NT2/D1 (cell line): Measurements from ENCODE around the gene SPSB2.
"Not testable (repeated sequence)": the region's sequence is repeated elsewhere in the genome, so short reads cannot be mapped to it uniquely, and the experiment has no call there.

Source experiments
- DNase-seq: peaks from one replicate; pipeline ENCODE4 v3.0.0-alpha.2; 2011; ENCODE audit warnings: low read depth, low spot score
- H3K27me3 ChIP-seq: 2 replicates; pipeline ENCODE4 v1.6.0; 2011; ENCODE audit warnings: mild to moderate bottlenecking; ENCODE audit not compliant: insufficient read length, insufficient read depth
- H3K36me3 ChIP-seq: 2 replicates; pipeline ENCODE4 v1.6.1; 2011; ENCODE audit warnings: mild to moderate bottlenecking, low read length, mixed read lengths; ENCODE audit not compliant: insufficient read depth, insufficient read length
- H3K4me1 ChIP-seq: 2 replicates; pipeline ENCODE4 v1.5.1; 2011; ENCODE audit not compliant: insufficient read depth, insufficient read length
- H3K4me3 ChIP-seq: 2 replicates; pipeline ENCODE4 v1.5.1; 2011; ENCODE audit warnings: low read depth; ENCODE audit not compliant: insufficient read length
- H3K9ac ChIP-seq: 2 replicates; pipeline ENCODE4 v1.6.0; 2011; ENCODE audit warnings: low read depth; ENCODE audit not compliant: insufficient read length
- H3K9me3 ChIP-seq: 2 replicates; pipeline ENCODE4 v1.5.1; 2011; ENCODE audit warnings: mild to moderate bottlenecking, low read length; ENCODE audit not compliant: insufficient read depth
- SUZ12 ChIP-seq: IDR thresholded peaks from 2 replicates; pipeline ENCODE4 v1.6.1; 2011; ENCODE audit not compliant: insufficient read length, insufficient read depth; ENCODE audit errors: extremely low read depth
- YY1 ChIP-seq: IDR thresholded peaks from 2 replicates; pipeline ENCODE4 v1.6.1; 2011; ENCODE audit not compliant: insufficient read length, insufficient read depth
- ZNF274 ChIP-seq: IDR thresholded peaks from 2 replicates; pipeline ENCODE4 v1.6.1; 2011; ENCODE audit warnings: mild to moderate bottlenecking, low read depth, low read length

The SPSB2 gene

DNA sequence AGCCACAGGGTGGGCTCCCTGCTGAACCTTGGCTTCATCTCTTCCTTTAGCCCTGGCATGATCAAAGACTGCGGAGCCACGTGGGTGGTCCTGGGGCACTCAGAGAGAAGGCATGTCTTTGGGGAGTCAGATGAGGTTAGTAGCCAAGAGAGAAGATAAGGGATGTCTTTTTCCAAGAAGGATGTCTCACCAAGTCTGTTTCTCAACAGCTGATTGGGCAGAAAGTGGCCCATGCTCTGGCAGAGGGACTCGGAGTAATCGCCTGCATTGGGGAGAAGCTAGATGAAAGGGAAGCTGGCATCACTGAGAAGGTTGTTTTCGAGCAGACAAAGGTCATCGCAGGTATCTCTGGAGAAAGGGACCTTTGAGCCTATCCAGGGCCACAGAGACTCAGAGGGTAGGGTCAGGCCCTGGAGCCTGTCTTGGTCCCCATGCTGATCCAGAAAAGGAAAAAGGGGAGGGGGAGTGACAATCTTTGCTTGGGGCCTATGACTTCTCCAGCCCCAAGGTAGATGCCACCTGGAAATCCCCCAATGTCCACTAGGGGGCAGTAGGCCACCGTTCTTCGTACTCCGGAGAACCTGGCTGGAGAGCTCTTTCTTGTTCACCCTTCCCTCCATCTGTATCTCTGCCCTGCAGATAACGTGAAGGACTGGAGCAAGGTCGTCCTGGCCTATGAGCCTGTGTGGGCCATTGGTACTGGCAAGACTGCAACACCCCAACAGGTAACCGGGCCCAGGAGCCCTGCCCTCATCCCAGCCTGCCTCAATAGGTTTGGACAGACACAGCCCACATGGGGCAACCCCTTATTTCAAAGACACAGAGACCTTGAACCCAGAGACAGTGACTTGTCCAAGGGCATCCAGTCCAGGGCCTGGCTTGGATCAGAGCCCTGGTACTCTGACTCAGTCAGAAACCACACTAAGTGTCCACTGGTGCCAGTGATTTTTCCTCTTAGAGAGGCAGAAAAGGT, 3.8 kb downstream of the SPSB2 start:
- DNase-seq = peak; percentile 99
- peak overlapping the region; percentile 97 for H3K9ac ChIP-seq
- no peaks in the 10 kb centered on the region for H3K9me3 ChIP-seq
- peak overlapping the region; percentile 97 for H3K4me3 ChIP-seq
- TF ChIP-seq SUZ12 (no peak), ZNF274 (no peak), YY1 (no peak)
- H3K4me1 ChIP-seq = peaks cover 38% of the 10 kb centered on the region
- no peaks in the 10 kb centered on the region for H3K27me3 ChIP-seq
- peaks cover 65% of the 10 kb centered on the region for H3K36me3 ChIP-seq

DNA sequence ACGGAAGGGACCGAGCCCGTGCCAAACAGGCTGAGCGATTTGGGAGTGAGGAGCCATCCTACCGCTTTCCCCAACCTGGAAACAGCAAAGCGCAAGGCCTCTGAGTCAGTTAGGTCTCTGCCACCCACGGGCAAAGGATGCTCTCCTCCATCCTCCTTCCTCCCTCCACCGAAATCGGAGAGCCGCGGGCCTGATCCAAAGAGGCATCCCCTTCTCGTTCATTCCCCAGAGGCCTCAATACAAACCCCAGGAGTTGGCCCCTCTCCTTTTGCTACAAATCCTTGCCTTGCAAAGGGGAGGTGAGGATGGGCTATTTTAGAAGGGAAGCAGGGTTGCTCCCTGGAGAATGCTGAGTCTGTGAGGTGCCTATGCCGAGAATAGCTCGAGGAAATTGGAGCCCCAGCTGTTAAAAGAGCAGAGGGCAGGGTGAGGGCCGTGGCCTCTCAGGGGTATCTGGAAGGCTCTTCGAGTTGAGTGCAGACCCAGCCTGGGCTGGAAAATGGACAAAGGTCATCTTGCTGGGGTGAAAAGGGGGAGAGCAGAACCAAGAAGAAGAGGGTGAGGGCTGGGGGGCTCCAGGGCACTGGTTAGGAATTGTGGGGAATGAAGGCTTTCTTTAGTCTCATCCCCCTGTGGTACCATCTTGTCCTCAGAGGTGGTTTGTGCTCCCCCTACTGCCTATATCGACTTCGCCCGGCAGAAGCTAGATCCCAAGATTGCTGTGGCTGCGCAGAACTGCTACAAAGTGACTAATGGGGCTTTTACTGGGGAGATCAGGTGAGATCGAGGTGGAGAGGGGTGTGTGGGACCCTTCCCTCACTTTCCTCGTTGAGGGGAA, 4.7 kb downstream of the SPSB2 start:
- Histone ChIP-seq H3K9me3 (no peaks in the 10 kb centered on the region), H3K4me1 (peaks cover 38% of the 10 kb centered on the region), H3K4me3 (peak overlapping the region; percentile 97), H3K36me3 (peaks cover 74% of the 10 kb centered on the region), H3K9ac (peak overlapping the region; percentile 97), H3K27me3 (no peaks in the 10 kb centered on the region)
- no peak for TF ChIP-seq YY1
- TF ChIP-seq SUZ12 = no peak
- no peak for TF ChIP-seq ZNF274
- DNase-seq = no peak

DNA sequence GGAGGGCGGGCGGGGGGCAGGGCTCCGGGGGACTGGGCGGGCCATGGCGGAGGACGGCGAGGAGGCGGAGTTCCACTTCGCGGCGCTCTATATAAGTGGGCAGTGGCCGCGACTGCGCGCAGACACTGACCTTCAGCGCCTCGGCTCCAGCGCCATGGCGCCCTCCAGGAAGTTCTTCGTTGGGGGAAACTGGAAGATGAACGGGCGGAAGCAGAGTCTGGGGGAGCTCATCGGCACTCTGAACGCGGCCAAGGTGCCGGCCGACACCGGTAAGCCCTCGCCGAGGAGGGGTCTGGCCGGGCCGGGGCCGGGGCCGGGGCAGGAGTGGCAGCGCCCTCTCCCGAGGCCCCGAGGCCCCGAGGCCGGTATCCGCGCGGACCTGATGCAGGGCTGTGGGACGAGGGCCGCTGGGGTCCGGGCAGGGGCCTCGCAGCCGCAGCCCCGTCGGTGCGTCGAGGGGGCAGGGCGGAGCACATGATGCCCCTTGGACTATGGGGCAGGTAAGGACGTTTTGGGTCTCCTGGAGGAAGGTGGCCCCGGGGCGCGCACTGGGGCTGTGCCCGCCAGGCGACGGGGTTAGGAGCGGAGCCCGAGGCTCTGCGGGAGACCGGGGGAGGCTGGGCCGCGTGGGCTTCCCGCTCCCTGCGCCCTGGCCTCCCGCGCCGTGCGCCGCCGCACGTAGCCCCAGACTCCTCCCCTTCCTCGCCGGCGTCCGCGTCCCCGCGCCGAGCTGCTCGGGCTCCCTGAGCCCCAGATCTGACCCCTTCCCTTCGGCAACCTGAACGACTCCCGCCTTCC, 5.5 kb downstream of the SPSB2 start, which contains the start of gene TPI1:
Gene TPI1 (plus strand): TSS at position 119 of the 798 bp plus-strand sequence. CDS start 36 bp downstream, at position 155.
- Histone ChIP-seq H3K27me3 (no peaks in the 10 kb centered on the region), H3K9me3 (no peaks in the 10 kb centered on the region), H3K36me3 (peaks cover 83% of the 10 kb centered on the region), H3K4me1 (peaks cover 38% of the 10 kb centered on the region), H3K4me3 (peak within 1 kb of the TSS; percentile 97), H3K9ac (peak within 1 kb of the TSS; percentile 97)
- peak; percentile 81 for DNase-seq
- TF ChIP-seq ZNF274 (no peak), SUZ12 (no peak), YY1 (peak; percentile 37)

DNA sequence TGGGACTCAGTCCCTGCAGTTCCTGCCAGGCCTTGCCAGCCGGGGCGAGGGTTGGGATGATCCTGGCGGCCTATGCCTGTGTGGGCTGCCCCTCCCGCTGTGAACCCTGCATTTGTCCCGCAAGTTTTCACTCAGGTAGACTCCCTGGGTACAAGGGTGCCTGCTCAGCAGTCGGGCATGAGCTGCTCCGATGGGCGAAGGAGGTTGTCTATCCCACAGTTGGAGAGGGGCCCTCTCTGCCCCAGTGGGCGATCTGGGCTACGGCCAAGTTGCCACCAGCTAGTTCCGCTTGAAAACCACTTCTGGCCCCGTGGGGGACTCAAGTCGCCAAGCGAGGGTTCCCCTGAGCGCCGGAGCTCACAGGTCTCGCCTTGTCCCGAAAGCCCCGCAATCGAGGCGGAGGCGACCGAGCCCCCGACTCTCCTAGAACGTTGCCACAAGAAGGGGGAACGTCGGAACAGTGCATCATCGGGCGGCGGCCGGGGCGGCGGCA, 6.1 kb downstream of the SPSB2 start:
- Histone ChIP-seq H3K27me3 (no peaks in the 10 kb centered on the region), H3K4me3 (peak overlapping the region; percentile 35), H3K4me1 (peaks cover 37% of the 10 kb centered on the region), H3K9me3 (no peaks in the 10 kb centered on the region), H3K36me3 (peaks cover 86% of the 10 kb centered on the region), H3K9ac (peak overlapping the region; percentile 67)
- no peak for DNase-seq
- no peak for TF ChIP-seq YY1
- no peak for TF ChIP-seq ZNF274
- no peak for TF ChIP-seq SUZ12

DNA sequence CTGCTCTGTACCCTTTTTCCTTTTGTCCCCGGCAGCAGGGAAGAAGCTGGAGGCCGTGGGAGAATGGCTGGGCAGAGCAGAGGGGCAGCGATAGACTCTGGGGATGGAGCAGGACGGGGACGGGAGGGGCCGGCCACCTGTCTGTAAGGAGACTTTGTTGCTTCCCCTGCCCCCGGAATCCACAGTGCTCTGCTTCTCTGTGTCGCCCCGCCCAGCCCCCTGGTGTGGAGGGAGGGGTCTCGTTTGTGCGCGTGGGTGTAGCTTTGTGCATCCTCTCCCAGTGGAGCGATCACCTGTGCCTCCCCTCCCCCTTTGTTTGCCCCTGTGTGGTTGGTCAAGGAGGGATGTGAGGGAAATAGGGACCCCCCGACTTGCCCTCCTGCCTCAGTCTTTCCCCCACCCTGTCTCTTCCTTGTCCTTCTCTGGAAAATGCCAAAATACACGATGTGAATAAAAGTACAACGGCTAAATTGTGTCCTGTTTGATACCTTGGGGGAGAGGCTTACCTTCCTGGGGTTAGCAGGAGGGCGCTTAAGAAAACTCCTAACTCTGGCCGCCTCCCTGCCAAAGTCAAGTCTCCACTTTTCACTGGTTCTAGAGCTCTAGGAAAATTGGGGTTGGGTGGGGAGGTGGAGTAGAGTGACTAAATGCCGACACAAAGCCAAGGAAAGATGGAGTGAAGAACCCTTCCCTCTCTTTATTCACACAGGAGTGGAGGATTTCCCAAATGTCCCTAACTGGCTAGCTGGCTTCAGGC, 6.8 kb downstream of the SPSB2 start:
- peak overlapping the region; percentile 67 for H3K9ac ChIP-seq
- H3K27me3 ChIP-seq = no peaks in the 10 kb centered on the region
- no peak for DNase-seq
- peak overlapping the region; percentile 35 for H3K4me3 ChIP-seq
- H3K4me1 ChIP-seq = peaks cover 31% of the 10 kb centered on the region
- no peaks in the 10 kb centered on the region for H3K9me3 ChIP-seq
- peaks cover 86% of the 10 kb centered on the region for H3K36me3 ChIP-seq
- TF ChIP-seq ZNF274 (no peak), SUZ12 (no peak), YY1 (no peak)

DNA sequence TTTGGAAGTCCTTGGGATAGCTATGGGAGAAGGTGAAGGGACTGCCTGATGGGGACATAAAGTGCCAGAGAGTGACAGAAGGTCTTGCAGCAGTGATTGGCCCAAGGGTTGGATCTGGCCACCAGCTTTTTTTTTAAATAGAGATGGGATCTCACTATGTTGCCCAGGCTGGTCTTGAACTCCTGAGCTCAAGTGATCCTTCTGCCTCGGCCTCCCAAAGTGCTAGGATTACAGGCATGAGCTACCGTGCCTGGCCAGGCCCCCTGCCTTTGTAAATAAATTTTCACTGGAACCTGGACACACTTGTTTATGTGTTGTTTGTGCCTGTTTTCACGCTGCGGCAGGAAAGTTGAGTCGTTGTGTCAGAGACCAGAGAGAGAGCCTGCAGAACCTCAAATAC, 7.8 kb downstream of the SPSB2 start:
- H3K9ac ChIP-seq, DNase-seq, H3K27me3 ChIP-seq, H3K9me3 ChIP-seq, H3K4me3 ChIP-seq: not testable (repeated sequence)
- peaks cover 86% of the 10 kb centered on the region for H3K36me3 ChIP-seq
- H3K4me1 ChIP-seq = peaks cover 25% of the 10 kb centered on the region
